H9 (cell line): ENCODE data around the gene ANAPC10. TPM values are rescaled to one million over a fixed set of nuclear protein-coding genes. Genes with fewer than 3 reads are reported as not detected.

Source experiments
- DNase-seq: peaks from one replicate; pipeline ENCODE4 v3.0.0-alpha.2; 2017
- H2AFZ ChIP-seq: one replicate; pipeline ENCODE4 v1.6.1; 2013; ENCODE audit warnings: mild to moderate bottlenecking, low read length, control low read depth, moderate library complexity
- H2AK5ac ChIP-seq: 2 replicates; pipeline ENCODE4 v1.6.1; 2013; ENCODE audit warnings: low read length, control low read depth, mixed read lengths; ENCODE audit not compliant: insufficient read length
- H2BK120ac ChIP-seq: one replicate; pipeline ENCODE4 v1.6.1; 2013; ENCODE audit warnings: low read depth, mild to moderate bottlenecking, low read length, control low read depth, inconsistent platforms; ENCODE audit not compliant: poor library complexity, severe bottlenecking
- H2BK12ac ChIP-seq: 2 replicates; pipeline ENCODE4 v1.6.1; 2013; ENCODE audit warnings: low read length, control low read depth, mixed read lengths, low read depth; ENCODE audit not compliant: insufficient read length
- H2BK15ac ChIP-seq: 2 replicates; pipeline ENCODE4 v1.6.1; 2013; ENCODE audit warnings: low read depth, low read length, control low read depth
- H2BK20ac ChIP-seq: one replicate; pipeline ENCODE4 v1.6.1; 2013; ENCODE audit warnings: low read depth, mild to moderate bottlenecking, low read length, control low read depth, inconsistent platforms; ENCODE audit not compliant: poor library complexity, severe bottlenecking
- H2BK5ac ChIP-seq: 2 replicates; pipeline ENCODE4 v1.6.1; 2013; ENCODE audit warnings: low read length, control low read depth, mixed read lengths; ENCODE audit not compliant: insufficient read length
- H3K14ac ChIP-seq: 2 replicates; pipeline ENCODE4 v1.6.1; 2013; ENCODE audit warnings: low read length, control low read depth; ENCODE audit not compliant: insufficient read depth
- H3K18ac ChIP-seq: 2 replicates; pipeline ENCODE4 v1.6.1; 2013; ENCODE audit warnings: low read depth, mild to moderate bottlenecking, mixed read lengths, low read length, control low read depth; ENCODE audit not compliant: insufficient read length
- H3K23ac ChIP-seq: 2 replicates; pipeline ENCODE4 v1.6.1; 2013; ENCODE audit warnings: low read length, control low read depth, mixed read lengths, low read depth; ENCODE audit not compliant: insufficient read length
- H3K23me2 ChIP-seq: 2 replicates; pipeline ENCODE4 v1.6.1; 2013; ENCODE audit warnings: low read depth, mild to moderate bottlenecking, mixed read lengths, low read length, control low read depth; ENCODE audit not compliant: insufficient read length, poor library complexity, severe bottlenecking
- H3K27ac ChIP-seq: 2 replicates; pipeline ENCODE4 v1.5.1; 2013; ENCODE audit warnings: low read length, control low read depth, mixed read lengths, low read depth; ENCODE audit not compliant: insufficient read length
- H3K27me3 ChIP-seq: 2 replicates; pipeline ENCODE4 v1.6.1; 2013; ENCODE audit warnings: low read length, control low read depth, inconsistent platforms; ENCODE audit not compliant: insufficient read depth
- H3K4ac ChIP-seq: 2 replicates; pipeline ENCODE4 v1.6.1; 2013; ENCODE audit warnings: low read depth, mild to moderate bottlenecking, control low read depth, inconsistent platforms, low read length, moderate library complexity
- H3K4me1 ChIP-seq: 2 replicates; pipeline ENCODE4 v1.6.1; 2013; ENCODE audit warnings: low read length, control low read depth, inconsistent platforms; ENCODE audit not compliant: insufficient read depth
- H3K4me2 ChIP-seq: 2 replicates; pipeline ENCODE4 v1.6.1; 2013; ENCODE audit warnings: low read length, control low read depth, mixed read lengths; ENCODE audit not compliant: insufficient read length, insufficient read depth
- H3K56ac ChIP-seq: 2 replicates; pipeline ENCODE4 v1.6.1; 2013; ENCODE audit warnings: low read depth, mild to moderate bottlenecking, mixed read lengths, low read length, control low read depth; ENCODE audit not compliant: insufficient read length
- H3K79me1 ChIP-seq: 2 replicates; pipeline ENCODE4 v1.6.1; 2013; ENCODE audit warnings: low read depth, mild to moderate bottlenecking, moderate library complexity, low read length, control low read depth, inconsistent platforms; ENCODE audit not compliant: insufficient read depth, poor library complexity, severe bottlenecking
- H3K79me2 ChIP-seq: 2 replicates; pipeline ENCODE4 v1.6.1; 2013; ENCODE audit warnings: low read length, control low read depth, inconsistent platforms; ENCODE audit not compliant: insufficient read depth
- H3K9ac ChIP-seq: 2 replicates; pipeline ENCODE4 v1.6.1; 2013; ENCODE audit warnings: low read length, control low read depth, mixed read lengths; ENCODE audit not compliant: insufficient read length; ENCODE audit errors: extremely low read depth
- H3K9me3 ChIP-seq: one replicate; pipeline ENCODE4 v1.6.1; 2013; ENCODE audit warnings: low read depth, low read length, inconsistent platforms; ENCODE audit not compliant: control insufficient read depth
- H3T11ph ChIP-seq: one replicate; pipeline ENCODE4 v1.6.1; 2013; ENCODE audit warnings: mild to moderate bottlenecking, low read length, control low read depth, inconsistent platforms
- H4K20me1 ChIP-seq: one replicate; pipeline ENCODE4 v1.6.1; 2013; ENCODE audit not compliant: control insufficient read depth, insufficient read length, insufficient read depth
- H4K5ac ChIP-seq: 2 replicates; pipeline ENCODE4 v1.6.1; 2013; ENCODE audit warnings: low read depth, mild to moderate bottlenecking, mixed read lengths, low read length, control low read depth; ENCODE audit not compliant: insufficient read length
- H4K8ac ChIP-seq: replicated peaks from 2 replicates; pipeline ENCODE4 v1.6.1; 2013; ENCODE audit warnings: low read length, control low read depth, mixed read lengths, low read depth; ENCODE audit not compliant: insufficient read length
- H4K91ac ChIP-seq: 2 replicates; pipeline ENCODE4 v1.6.1; 2013; ENCODE audit warnings: low read depth, mild to moderate bottlenecking, moderate library complexity, mixed read lengths, low read length, control low read depth; ENCODE audit not compliant: insufficient read length
- H3K27ac Mint-ChIP-seq, 3 experiments: 2 replicates in 2 of 3; 3 replicates in 1 of 3; pipeline ENCODE4 v1.8.0; 2020 to 2021; ENCODE audit warnings: mixed read lengths in 3 of 3, mild to moderate bottlenecking in 1 of 3, moderate library complexity in 1 of 3
- H3K27me3 Mint-ChIP-seq: 2 replicates; pipeline ENCODE4 v1.8.0; 2021; ENCODE audit warnings: low read depth, mild to moderate bottlenecking, moderate library complexity, mixed read lengths
- H3K36me3 Mint-ChIP-seq, 3 experiments: 2 replicates in 2 of 3; 3 replicates in 1 of 3; pipeline ENCODE4 v1.8.0; 2020 to 2021; ENCODE audit warnings: low read depth in 3 of 3, mixed read lengths in 3 of 3; ENCODE audit not compliant: insufficient read depth in 1 of 3
- H3K4me1 Mint-ChIP-seq, 2 experiments: 2 replicates each; pipeline ENCODE4 v1.8.0; 2020; ENCODE audit warnings: mixed read lengths in 2 of 2
- H3K4me3 Mint-ChIP-seq, 2 experiments: 2 replicates in 1 of 2; 3 replicates in 1 of 2; pipeline ENCODE4 v1.8.0; 2020 to 2021; ENCODE audit warnings: mild to moderate bottlenecking in 2 of 2, mixed read lengths in 2 of 2, moderate library complexity in 1 of 2
- H3K9me3 Mint-ChIP-seq, 2 experiments: 2 replicates in 1 of 2; 3 replicates in 1 of 2; pipeline ENCODE4 v1.8.0; 2020; ENCODE audit warnings: mild to moderate bottlenecking in 2 of 2, mixed read lengths in 2 of 2, moderate library complexity in 1 of 2
- CTCF ChIP-seq: fragments of 200-600 bp; sonication (generic); conservative IDR thresholded peaks from 3 replicates; pipeline ENCODE4 v1.8.0; 2021; ENCODE audit warnings: antibody characterized with exemption, mild to moderate bottlenecking
- WGBS: extraction: QIAGEN DNeasy Blood & Tissue Kit; methylation state at CpG from one replicate; pipeline ENCODE4 v1.1.7; 2013; ENCODE audit warnings: missing lambda C conversion rate, low lambda C conversion rate, mixed read lengths; ENCODE audit not compliant: insufficient read length; ENCODE audit errors: extremely low coverage; 5-methylcytosine and 5-hydroxymethylcytosine counted together
- total RNA-seq: library from RNA; stranded (reverse); gene quantifications from 2 replicates; pipeline ENCODE4 v1.2.1, GENCODE V29; 2021

Gene ANAPC10
- total RNA-seq, 1 experiment from 2014 or later, result 25.3 TPM

GRCh38 chr4:145081756-145082155 lies 16.2 kb downstream of the ANAPC10 start:
- H3K14ac ChIP-seq, result no peak overlapping the region
- no peak overlapping the region for H3K4me3 Mint-ChIP-seq
- no peak overlapping the region for H3K23ac ChIP-seq
- H3K27ac Mint-ChIP-seq, result no peak overlapping the region
- peaks cover 3 to 12% of the 10 kb centered on the region in 2 experiments; a peak in 3 of 5 replicates for H3K9me3 Mint-ChIP-seq
- H2BK20ac ChIP-seq, result no peak overlapping the region
- no peak overlapping the region for H2BK12ac ChIP-seq
- no peaks in the 10 kb centered on the region for H4K20me1 ChIP-seq
- H4K5ac ChIP-seq, result no peak overlapping the region
- 0 out of 4 replicates have a peak, but pooled peaks cover 0 to 3% of the 10 kb centered on the region in 2 experiments for H3K4me1 Mint-ChIP-seq
- H3K18ac ChIP-seq, result no peak overlapping the region
- H3K23me2 ChIP-seq, result no peaks in the 10 kb centered on the region
- no peak overlapping the region for H2AFZ ChIP-seq
- no peak overlapping the region for H2AK5ac ChIP-seq
- H3K56ac ChIP-seq, result no peak overlapping the region
- peaks cover 34 to 54% (median 46%) of the 10 kb centered on the region in 3 experiments for H3K36me3 Mint-ChIP-seq
- no peak overlapping the region for H4K8ac ChIP-seq
- H3K9ac ChIP-seq, result no peak overlapping the region
- no peak for TF ChIP-seq CTCF
- no peak overlapping the region for H3K4me2 ChIP-seq
- no peak overlapping the region for H4K91ac ChIP-seq
- no CpG with 5 or more reads among the region's 1 CpG for WGBS
- H3K4me1 ChIP-seq, result no peaks in the 10 kb centered on the region
- no peaks in the 10 kb centered on the region for H3K79me1 ChIP-seq
- H2BK5ac ChIP-seq, result no peak overlapping the region
- H3K27ac ChIP-seq, result no peak overlapping the region
- H3K9me3 ChIP-seq, result no peaks in the 10 kb centered on the region
- peaks cover 3% of the 10 kb centered on the region; the same call in 1 of the 2 replicates for H3K79me2 ChIP-seq
- no peak overlapping the region for H2BK120ac ChIP-seq
- no peaks in the 10 kb centered on the region for H3K27me3 Mint-ChIP-seq
- no peak overlapping the region for H2BK15ac ChIP-seq
- H3T11ph ChIP-seq, result no peak overlapping the region
- DNase-seq, result no peak
- H3K4ac ChIP-seq, result no peak overlapping the region
- H3K27me3 ChIP-seq, result no peaks in the 10 kb centered on the region
